SK-N-SH treated with all-trans-retinoic acid at 6 μM for 48 hours (cell line): Measurements from ENCODE around the gene PHLDA3.
"Not testable (repeated sequence)": the region's sequence is repeated elsewhere in the genome, so short reads cannot be mapped to it uniquely, and the experiment has no call there.

Experiments
- ATAC-seq: fragments of 200-7000 bp; cut with Tn5 transposase; 3 replicates; pipeline ENCODE4 v1.9.1; 2020; ENCODE audit warnings: mild to moderate bottlenecking, moderate library complexity
- ARNTL ChIP-seq: fragments of 450-650 bp; formaldehyde crosslinking; IDR thresholded peaks from 2 replicates; pipeline ENCODE4 v1.5.0; 2020; ENCODE audit warnings: low read depth, mild to moderate bottlenecking, moderate library complexity, borderline replicate concordance
- BACH2 ChIP-seq: fragments of 250-450 bp; sonication (Bioruptor Pico); IDR thresholded peaks from 2 replicates; pipeline ENCODE4 v1.9.0; 2021; ENCODE audit warnings: mild to moderate bottlenecking, borderline replicate concordance
- CSDC2 ChIP-seq: fragments of 250-450 bp; sonication (Bioruptor Pico); IDR thresholded peaks from 2 replicates; pipeline ENCODE4 v1.5.0; 2020; ENCODE audit warnings: mild to moderate bottlenecking, moderate library complexity
- ESRRG ChIP-seq: fragments of 250-450 bp; sonication (Bioruptor Pico); IDR thresholded peaks from 2 replicates; pipeline ENCODE4 v1.6.1; 2021; ENCODE audit warnings: mild to moderate bottlenecking
- GLIS3 ChIP-seq: fragments of 250-450 bp; sonication (Bioruptor Pico); IDR thresholded peaks from 2 replicates; pipeline ENCODE4 v1.5.0; 2020; ENCODE audit warnings: mild to moderate bottlenecking, moderate library complexity
- ISL1 ChIP-seq: fragments of 250-450 bp; sonication (Bioruptor Pico); IDR thresholded peaks from 2 replicates; pipeline ENCODE4 v2.1.2; 2022; ENCODE audit warnings: mild to moderate bottlenecking, moderate library complexity
- OSR1 ChIP-seq: fragments of 250-450 bp; sonication (Bioruptor Pico); IDR thresholded peaks from 2 replicates; pipeline ENCODE4 v1.8.0; 2022; ENCODE audit warnings: moderate library complexity, mild to moderate bottlenecking, inconsistent platforms
- PPARA ChIP-seq: fragments of 250-450 bp; sonication (Bioruptor Pico); IDR thresholded peaks from 2 replicates; pipeline ENCODE4 v1.5.0; 2020; ENCODE audit warnings: mild to moderate bottlenecking, borderline replicate concordance
- RARB ChIP-seq: fragments of 250-450 bp; sonication (Bioruptor Pico); IDR thresholded peaks from 2 replicates; pipeline ENCODE4 v1.8.0; 2021; ENCODE audit warnings: mild to moderate bottlenecking, moderate library complexity
- SNAI2 ChIP-seq: fragments of 250-450 bp; sonication (Bioruptor Pico); IDR thresholded peaks from 2 replicates; pipeline ENCODE4 v1.5.0; 2020; ENCODE audit warnings: mild to moderate bottlenecking, moderate library complexity
- TCF4 ChIP-seq: fragments of 250-450 bp; sonication (Bioruptor Pico); IDR thresholded peaks from 2 replicates; pipeline ENCODE4 v1.8.0; 2021; ENCODE audit warnings: mild to moderate bottlenecking, moderate library complexity, borderline replicate concordance
- TOX ChIP-seq: fragments of 250-450 bp; sonication (Bioruptor Pico); IDR thresholded peaks from 2 replicates; pipeline ENCODE4 v1.8.0; 2021; ENCODE audit warnings: mild to moderate bottlenecking, moderate library complexity, borderline replicate concordance
- ZC3H10 ChIP-seq: fragments of 250-450 bp; sonication (Bioruptor Pico); IDR thresholded peaks from 2 replicates; pipeline ENCODE4 v1.5.1; 2021; ENCODE audit warnings: mild to moderate bottlenecking, moderate library complexity
- ZFP3 ChIP-seq: fragments of 250-450 bp; sonication (Bioruptor Pico); IDR thresholded peaks from 2 replicates; pipeline ENCODE4 v1.5.0; 2020; ENCODE audit warnings: mild to moderate bottlenecking, moderate library complexity
- ZNF565 ChIP-seq: fragments of 450-650 bp; formaldehyde crosslinking; conservative IDR thresholded peaks from 2 replicates; pipeline ENCODE4 v1.5.0; 2020; ENCODE audit warnings: low read depth, mild to moderate bottlenecking, moderate library complexity
- ZNF70 ChIP-seq: fragments of 450-650 bp; formaldehyde crosslinking; IDR thresholded peaks from 2 replicates; pipeline ENCODE4 v1.5.0; 2020; ENCODE audit warnings: mild to moderate bottlenecking, moderate library complexity
- ZNF8 ChIP-seq: fragments of 450-650 bp; formaldehyde crosslinking; IDR thresholded peaks from 2 replicates; pipeline ENCODE4 v1.5.0; 2020; ENCODE audit warnings: mild to moderate bottlenecking, moderate library complexity
- TF ChIP-seq, protein P1 (sequence below): fragments of 250-450 bp; sonication (Bioruptor Pico); IDR thresholded peaks from 2 replicates; pipeline ENCODE4 v1.5.0; 2020; ENCODE audit warnings: mild to moderate bottlenecking, moderate library complexity
- TF ChIP-seq, protein P2 (sequence below): fragments of 250-450 bp; sonication (Bioruptor Pico); IDR thresholded peaks from 2 replicates; pipeline ENCODE4 v1.8.0; 2021; ENCODE audit warnings: low read depth, mild to moderate bottlenecking, moderate library complexity, borderline replicate concordance
- TF ChIP-seq, protein P3 (sequence below): fragments of 250-450 bp; sonication (Bioruptor Pico); IDR thresholded peaks from 2 replicates; pipeline ENCODE4 v1.5.1; 2021; ENCODE audit warnings: mild to moderate bottlenecking, moderate library complexity
- TF ChIP-seq, protein P4 (sequence below): fragments of 250-450 bp; sonication (Bioruptor Pico); IDR thresholded peaks from 2 replicates; pipeline ENCODE4 v1.8.0; 2020; ENCODE audit warnings: mild to moderate bottlenecking, moderate library complexity, borderline replicate concordance
- TF ChIP-seq, protein P5 (sequence below): fragments of 250-450 bp; sonication (Bioruptor Pico); IDR thresholded peaks from 2 replicates; pipeline ENCODE4 v1.5.1; 2020; ENCODE audit warnings: low read depth, mild to moderate bottlenecking, moderate library complexity

Gene PHLDA3

DNA sequence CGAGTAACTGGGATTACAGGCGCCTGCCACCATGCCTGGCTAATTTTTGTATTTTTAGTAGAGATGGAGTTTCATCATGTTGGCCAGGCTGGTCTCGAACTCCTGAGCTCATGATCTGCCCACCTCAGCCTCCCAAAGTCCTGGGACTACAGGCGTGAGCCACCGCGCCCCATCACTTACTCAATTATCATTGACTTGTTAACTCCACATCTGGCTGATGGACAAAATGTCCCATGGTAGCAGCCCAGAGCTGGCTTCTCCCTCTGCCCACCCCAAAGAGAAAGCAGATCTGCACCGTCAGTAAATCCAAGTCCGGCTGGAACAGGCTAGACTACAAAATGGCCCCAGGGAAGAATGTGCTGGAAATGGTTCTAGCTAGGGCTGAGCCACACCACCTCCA, 3.3 kb upstream of the PHLDA3 start:
- not testable (repeated sequence) for ATAC-seq

DNA sequence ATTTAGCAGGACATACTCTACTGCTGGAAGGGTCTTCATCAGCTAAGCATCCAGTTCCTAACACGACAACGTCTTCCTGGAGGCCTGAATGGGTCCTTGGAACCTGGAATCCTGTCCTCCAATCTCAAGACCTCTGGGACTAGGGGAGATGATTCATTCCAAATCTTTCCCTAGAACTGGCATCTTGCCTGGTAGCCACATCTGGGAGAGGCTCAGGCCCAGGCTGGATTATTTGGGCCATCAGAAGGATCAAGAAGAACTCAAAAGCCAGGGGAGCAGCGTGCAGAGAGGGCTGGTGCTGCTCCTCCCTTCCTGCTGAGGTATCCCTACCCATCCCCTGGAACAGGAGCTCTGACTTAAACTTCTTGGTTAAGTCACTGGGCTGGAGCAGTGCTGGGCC, 2.8 kb upstream of the PHLDA3 start:
- no peak for TF ChIP-seq ZC3H10 (CRISPR knock-in tag)
- TF ChIP-seq TOX (CRISPR knock-in tag) = no peak
- TF ChIP-seq PPARA (CRISPR knock-in tag) = no peak
- TF ChIP-seq SNAI2 = no peak
- TF ChIP-seq GLIS3 (CRISPR knock-in tag) = no peak
- no peak for TF ChIP-seq ZNF565
- no peak for TF ChIP-seq OSR1 (CRISPR knock-in tag)
- TF ChIP-seq, protein P1, sequence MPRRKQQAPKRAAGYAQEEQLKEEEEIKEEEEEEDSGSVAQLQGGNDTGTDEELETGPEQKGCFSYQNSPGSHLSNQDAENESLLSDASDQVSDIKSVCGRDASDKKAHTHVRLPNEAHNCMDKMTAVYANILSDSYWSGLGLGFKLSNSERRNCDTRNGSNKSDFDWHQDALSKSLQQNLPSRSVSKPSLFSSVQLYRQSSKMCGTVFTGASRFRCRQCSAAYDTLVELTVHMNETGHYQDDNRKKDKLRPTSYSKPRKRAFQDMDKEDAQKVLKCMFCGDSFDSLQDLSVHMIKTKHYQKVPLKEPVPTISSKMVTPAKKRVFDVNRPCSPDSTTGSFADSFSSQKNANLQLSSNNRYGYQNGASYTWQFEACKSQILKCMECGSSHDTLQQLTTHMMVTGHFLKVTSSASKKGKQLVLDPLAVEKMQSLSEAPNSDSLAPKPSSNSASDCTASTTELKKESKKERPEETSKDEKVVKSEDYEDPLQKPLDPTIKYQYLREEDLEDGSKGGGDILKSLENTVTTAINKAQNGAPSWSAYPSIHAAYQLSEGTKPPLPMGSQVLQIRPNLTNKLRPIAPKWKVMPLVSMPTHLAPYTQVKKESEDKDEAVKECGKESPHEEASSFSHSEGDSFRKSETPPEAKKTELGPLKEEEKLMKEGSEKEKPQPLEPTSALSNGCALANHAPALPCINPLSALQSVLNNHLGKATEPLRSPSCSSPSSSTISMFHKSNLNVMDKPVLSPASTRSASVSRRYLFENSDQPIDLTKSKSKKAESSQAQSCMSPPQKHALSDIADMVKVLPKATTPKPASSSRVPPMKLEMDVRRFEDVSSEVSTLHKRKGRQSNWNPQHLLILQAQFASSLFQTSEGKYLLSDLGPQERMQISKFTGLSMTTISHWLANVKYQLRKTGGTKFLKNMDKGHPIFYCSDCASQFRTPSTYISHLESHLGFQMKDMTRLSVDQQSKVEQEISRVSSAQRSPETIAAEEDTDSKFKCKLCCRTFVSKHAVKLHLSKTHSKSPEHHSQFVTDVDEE (CRISPR knock-in tag) = no peak
- TF ChIP-seq BACH2 (CRISPR knock-in tag) = no peak
- ATAC-seq = no peak

DNA sequence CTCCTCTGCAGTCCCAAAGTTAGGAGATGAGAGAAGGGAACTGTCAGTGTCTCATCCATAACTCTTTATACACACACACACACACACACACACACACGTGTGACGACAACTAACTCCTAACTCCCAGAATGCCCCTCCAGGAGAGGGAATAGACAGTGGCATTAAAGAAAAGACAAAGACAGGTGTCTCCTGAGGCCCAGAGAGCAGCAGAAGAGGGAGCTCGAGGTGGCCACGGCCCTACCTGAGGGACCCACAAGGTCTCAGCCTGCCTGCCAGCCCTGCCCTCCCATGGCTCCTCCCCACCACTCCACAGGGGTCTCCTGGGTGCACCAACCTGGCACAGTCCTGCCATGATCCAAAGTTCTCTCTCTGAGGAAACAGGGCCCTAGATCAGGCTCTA, 1.6 kb upstream of the PHLDA3 start:
- no peak for TF ChIP-seq CSDC2 (CRISPR knock-in tag)
- TF ChIP-seq TCF4 (CRISPR knock-in tag) = no peak
- TF ChIP-seq PPARA (CRISPR knock-in tag) = no peak
- no peak for TF ChIP-seq ZNF565
- TF ChIP-seq, all 23 proteins: peak for 0
- ATAC-seq = no peak

DNA sequence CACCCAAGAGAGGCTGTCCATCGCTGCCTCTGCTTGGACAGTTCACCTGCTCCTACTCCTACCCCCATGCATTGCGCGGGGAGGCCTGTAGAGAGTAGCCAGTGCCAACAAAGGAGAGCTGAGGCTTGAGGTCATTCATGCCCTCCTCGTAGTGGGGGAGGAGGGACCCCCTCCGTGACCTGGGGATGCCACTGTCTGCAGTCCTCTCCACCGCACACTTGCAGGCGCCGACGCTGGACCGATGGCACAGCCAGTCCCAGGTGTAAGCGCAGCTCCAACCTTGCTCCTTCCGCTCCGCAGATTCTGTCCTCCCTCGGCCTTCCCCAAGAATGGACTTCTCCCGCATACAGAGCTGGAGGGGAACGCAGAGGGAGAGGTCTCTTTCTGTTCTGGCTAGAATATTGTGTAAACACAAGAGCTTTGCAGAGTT, 672 bp upstream of the PHLDA3 start:
- TF ChIP-seq ESRRG (no peak), SNAI2 (no peak), PPARA (CRISPR knock-in tag) (no peak), ZNF8 (CRISPR knock-in tag) (no peak), OSR1 (CRISPR knock-in tag) (no peak), TCF4 (CRISPR knock-in tag) (no peak), TOX (CRISPR knock-in tag) (no peak), ZNF565 (no peak), ZC3H10 (CRISPR knock-in tag) (no peak), ZNF70 (CRISPR knock-in tag) (no peak), ISL1 (CRISPR knock-in tag) (no peak), CSDC2 (CRISPR knock-in tag) (no peak), ARNTL (CRISPR knock-in tag) (no peak), ZFP3 (CRISPR knock-in tag) (no peak), GLIS3 (CRISPR knock-in tag) (no peak), RARB (no peak)
- TF ChIP-seq, protein P2, sequence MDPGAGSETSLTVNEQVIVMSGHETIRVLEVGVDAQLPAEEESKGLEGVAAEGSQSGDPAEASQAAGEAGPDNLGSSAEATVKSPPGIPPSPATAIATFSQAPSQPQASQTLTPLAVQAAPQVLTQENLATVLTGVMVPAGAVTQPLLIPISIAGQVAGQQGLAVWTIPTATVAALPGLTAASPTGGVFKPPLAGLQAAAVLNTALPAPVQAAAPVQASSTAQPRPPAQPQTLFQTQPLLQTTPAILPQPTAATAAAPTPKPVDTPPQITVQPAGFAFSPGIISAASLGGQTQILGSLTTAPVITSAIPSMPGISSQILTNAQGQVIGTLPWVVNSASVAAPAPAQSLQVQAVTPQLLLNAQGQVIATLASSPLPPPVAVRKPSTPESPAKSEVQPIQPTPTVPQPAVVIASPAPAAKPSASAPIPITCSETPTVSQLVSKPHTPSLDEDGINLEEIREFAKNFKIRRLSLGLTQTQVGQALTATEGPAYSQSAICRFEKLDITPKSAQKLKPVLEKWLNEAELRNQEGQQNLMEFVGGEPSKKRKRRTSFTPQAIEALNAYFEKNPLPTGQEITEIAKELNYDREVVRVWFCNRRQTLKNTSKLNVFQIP (CRISPR knock-in tag) = no peak
- TF ChIP-seq, protein P3, sequence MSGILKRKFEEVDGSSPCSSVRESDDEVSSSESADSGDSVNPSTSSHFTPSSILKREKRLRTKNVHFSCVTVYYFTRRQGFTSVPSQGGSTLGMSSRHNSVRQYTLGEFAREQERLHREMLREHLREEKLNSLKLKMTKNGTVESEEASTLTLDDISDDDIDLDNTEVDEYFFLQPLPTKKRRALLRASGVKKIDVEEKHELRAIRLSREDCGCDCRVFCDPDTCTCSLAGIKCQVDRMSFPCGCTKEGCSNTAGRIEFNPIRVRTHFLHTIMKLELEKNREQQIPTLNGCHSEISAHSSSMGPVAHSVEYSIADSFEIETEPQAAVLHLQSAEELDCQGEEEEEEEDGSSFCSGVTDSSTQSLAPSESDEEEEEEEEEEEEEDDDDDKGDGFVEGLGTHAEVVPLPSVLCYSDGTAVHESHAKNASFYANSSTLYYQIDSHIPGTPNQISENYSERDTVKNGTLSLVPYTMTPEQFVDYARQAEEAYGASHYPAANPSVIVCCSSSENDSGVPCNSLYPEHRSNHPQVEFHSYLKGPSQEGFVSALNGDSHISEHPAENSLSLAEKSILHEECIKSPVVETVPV (CRISPR knock-in tag) = no peak
- TF ChIP-seq, protein P4, sequence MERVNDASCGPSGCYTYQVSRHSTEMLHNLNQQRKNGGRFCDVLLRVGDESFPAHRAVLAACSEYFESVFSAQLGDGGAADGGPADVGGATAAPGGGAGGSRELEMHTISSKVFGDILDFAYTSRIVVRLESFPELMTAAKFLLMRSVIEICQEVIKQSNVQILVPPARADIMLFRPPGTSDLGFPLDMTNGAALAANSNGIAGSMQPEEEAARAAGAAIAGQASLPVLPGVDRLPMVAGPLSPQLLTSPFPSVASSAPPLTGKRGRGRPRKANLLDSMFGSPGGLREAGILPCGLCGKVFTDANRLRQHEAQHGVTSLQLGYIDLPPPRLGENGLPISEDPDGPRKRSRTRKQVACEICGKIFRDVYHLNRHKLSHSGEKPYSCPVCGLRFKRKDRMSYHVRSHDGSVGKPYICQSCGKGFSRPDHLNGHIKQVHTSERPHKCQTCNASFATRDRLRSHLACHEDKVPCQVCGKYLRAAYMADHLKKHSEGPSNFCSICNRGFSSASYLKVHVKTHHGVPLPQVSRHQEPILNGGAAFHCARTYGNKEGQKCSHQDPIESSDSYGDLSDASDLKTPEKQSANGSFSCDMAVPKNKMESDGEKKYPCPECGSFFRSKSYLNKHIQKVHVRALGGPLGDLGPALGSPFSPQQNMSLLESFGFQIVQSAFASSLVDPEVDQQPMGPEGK (CRISPR knock-in tag) = no peak
- TF ChIP-seq, protein P5, sequence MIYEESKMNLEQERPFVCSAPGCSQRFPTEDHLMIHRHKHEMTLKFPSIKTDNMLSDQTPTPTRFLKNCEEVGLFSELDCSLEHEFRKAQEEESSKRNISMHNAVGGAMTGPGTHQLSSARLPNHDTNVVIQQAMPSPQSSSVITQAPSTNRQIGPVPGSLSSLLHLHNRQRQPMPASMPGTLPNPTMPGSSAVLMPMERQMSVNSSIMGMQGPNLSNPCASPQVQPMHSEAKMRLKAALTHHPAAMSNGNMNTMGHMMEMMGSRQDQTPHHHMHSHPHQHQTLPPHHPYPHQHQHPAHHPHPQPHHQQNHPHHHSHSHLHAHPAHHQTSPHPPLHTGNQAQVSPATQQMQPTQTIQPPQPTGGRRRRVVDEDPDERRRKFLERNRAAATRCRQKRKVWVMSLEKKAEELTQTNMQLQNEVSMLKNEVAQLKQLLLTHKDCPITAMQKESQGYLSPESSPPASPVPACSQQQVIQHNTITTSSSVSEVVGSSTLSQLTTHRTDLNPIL = no peak
- no peak; the same call in 2 of the 3 replicates for ATAC-seq
